Activated naive CD4-positive, alpha-beta T cell treated with anti-CD3 and anti-CD28 coated beads for 36 hours (primary cell): Measurements from ENCODE around the gene RFT1. TPM values are rescaled to one million over a fixed set of nuclear protein-coding genes. Genes with fewer than 3 reads are reported as not detected.

Experiments
- CTCF ChIA-PET: fragments of 350-600 bp; sonication (Branson Sonifier 250); formaldehyde crosslinking; loops from one replicate; lab custom pipeline; 2021; ENCODE audit warnings: antibody characterized with exemption; lab: Charles Lee
- DNase-seq: peaks from one replicate; pipeline ENCODE4 v3.0.0-alpha.2; 2020
- H3K27ac Mint-ChIP-seq: one replicate; pipeline ENCODE4 v1.8.0; 2021; ENCODE audit warnings: mild to moderate bottlenecking, mixed read lengths
- H3K27me3 Mint-ChIP-seq: one replicate; pipeline ENCODE4 v1.8.0; 2021; ENCODE audit warnings: low read depth, mixed read lengths
- H3K36me3 Mint-ChIP-seq: one replicate; pipeline ENCODE4 v1.8.0; 2021; ENCODE audit warnings: low read depth, mixed read lengths
- H3K4me1 Mint-ChIP-seq: one replicate; pipeline ENCODE4 v1.8.0; 2021; ENCODE audit warnings: low read depth, mixed read lengths
- H3K4me3 Mint-ChIP-seq: one replicate; pipeline ENCODE4 v1.8.0; 2021; ENCODE audit warnings: mild to moderate bottlenecking, moderate library complexity, mixed read lengths
- H3K9me3 Mint-ChIP-seq: one replicate; pipeline ENCODE4 v1.8.0; 2021; ENCODE audit warnings: mixed read lengths
- intact Hi-C: fragments of 100-400 bp; cut with micrococcal nuclease; formaldehyde crosslinking; loops from one replicate; pipeline ENCODE4 v1.15.1; 2023
- total RNA-seq, 2 experiments: library from RNA; stranded (reverse); gene quantifications; one replicate each; pipeline ENCODE4 v1.2.3, GENCODE V29; 2021

Gene RFT1
- total RNA-seq, 2 experiments from 2014 or later: 29.9 to 31.7 TPM

- peak overlapping the region; percentile 87 for H3K4me3 Mint-ChIP-seq
- no peak for DNase-seq
- H3K27me3 Mint-ChIP-seq: no peaks in the 10 kb centered on the region
- CTCF ChIA-PET: interaction anchor here (1.2 to 7.3 kb wide), 5 partner anchors 16 to 66 kb away, joined by 3 to 160 read pairs (median 8); no protein-coding TSS in a partner anchor
- intact Hi-C loops: no loop called here
- H3K27ac Mint-ChIP-seq: peak overlapping the region; percentile 93
- no peaks in the 10 kb centered on the region for H3K9me3 Mint-ChIP-seq
- H3K4me1 Mint-ChIP-seq: peaks cover 27% of the 10 kb centered on the region
- H3K36me3 Mint-ChIP-seq: peaks cover 3% of the 10 kb centered on the region
Measured at GRCh38 chr3:53131096-53131495, 861 bp upstream of the RFT1 start.

GRCh38 chr3:53129344-53129743, 891 bp downstream of the RFT1 start:
- Mint-ChIP-seq H3K36me3 (peaks cover 10% of the 10 kb centered on the region), H3K27me3 (no peaks in the 10 kb centered on the region), H3K4me3 (peak overlapping the region; percentile 87), H3K27ac (peak overlapping the region; percentile 93), H3K9me3 (no peaks in the 10 kb centered on the region), H3K4me1 (peaks cover 27% of the 10 kb centered on the region)
- CTCF ChIA-PET: interaction anchor here (0.5 to 3.6 kb wide), 6 partner anchors 13 to 717 kb away, joined by 3 to 32 read pairs (median 4); no protein-coding TSS in a partner anchor
- intact Hi-C loops: no loop called here
- no peak for DNase-seq

- H3K4me1 Mint-ChIP-seq: peaks cover 27% of the 10 kb centered on the region
- H3K4me3 Mint-ChIP-seq: no peak overlapping the region
- peaks cover 22% of the 10 kb centered on the region for H3K36me3 Mint-ChIP-seq
- intact Hi-C loops: no loop called here
- no peak overlapping the region for H3K27ac Mint-ChIP-seq
- no peaks in the 10 kb centered on the region for H3K27me3 Mint-ChIP-seq
- no peak for DNase-seq
- CTCF ChIA-PET: interaction anchor here (1.0 to 3.6 kb wide), 2 partner anchors 11 to 70 kb away, joined by 3 to 32 read pairs; no protein-coding TSS in a partner anchor
- no peaks in the 10 kb centered on the region for H3K9me3 Mint-ChIP-seq
Measured at GRCh38 chr3:53126601-53127000, 3.6 kb downstream of the RFT1 start.

GRCh38 chr3:53123953-53124352, 6.3 kb downstream of the RFT1 start:
- intact Hi-C loops: no loop called here
- peaks cover 12% of the 10 kb centered on the region for H3K4me1 Mint-ChIP-seq

GRCh38 chr3:53123510-53123909, 6.7 kb downstream of the RFT1 start:
- H3K4me3 Mint-ChIP-seq: no peak overlapping the region
- CTCF ChIA-PET: interaction anchor here (0.6 to 2.0 kb wide), 3 partner anchors 9 to 352 kb away, joined by 3 to 12 read pairs (median 3); partner anchors contain the start of gene NEK4
- intact Hi-C loops: no loop called here

More at GRCh38 chr3:53123953-53124352, 6.3 kb downstream of the RFT1 start:
- Mint-ChIP-seq H3K4me3 (no peak overlapping the region), H3K36me3 (peaks cover 28% of the 10 kb centered on the region), H3K27me3 (no peaks in the 10 kb centered on the region), H3K27ac (no peak overlapping the region), H3K9me3 (no peaks in the 10 kb centered on the region)
- CTCF ChIA-PET: interaction anchor here (2.1 kb wide), 1 partner anchor 9 kb away, joined by 8 read pairs; no protein-coding TSS in a partner anchor
- no peak for DNase-seq

GRCh38 chr3:53122933-53123305, 7.3 kb downstream of the RFT1 start:
- intact Hi-C loops: no loop called here
- H3K27ac Mint-ChIP-seq: no peak overlapping the region
- DNase-seq: no peak
- peaks cover 34% of the 10 kb centered on the region for H3K36me3 Mint-ChIP-seq
- H3K27me3 Mint-ChIP-seq: no peaks in the 10 kb centered on the region
- H3K4me3 Mint-ChIP-seq: no peak overlapping the region
- H3K9me3 Mint-ChIP-seq: no peaks in the 10 kb centered on the region
- CTCF ChIA-PET: interaction anchor here (0.6 to 3.9 kb wide), 4 partner anchors 8 to 352 kb away, joined by 3 to 15 read pairs (median 8); partner anchors contain the start of gene NEK4
- H3K4me1 Mint-ChIP-seq: peaks cover 3% of the 10 kb centered on the region

More at GRCh38 chr3:53123510-53123909, 6.7 kb downstream of the RFT1 start:
- H3K27me3 Mint-ChIP-seq: no peaks in the 10 kb centered on the region
- no peaks in the 10 kb centered on the region for H3K9me3 Mint-ChIP-seq
- H3K36me3 Mint-ChIP-seq: peaks cover 29% of the 10 kb centered on the region
- H3K4me1 Mint-ChIP-seq: peaks cover 7% of the 10 kb centered on the region
- no peak overlapping the region for H3K27ac Mint-ChIP-seq
- DNase-seq: no peak

GRCh38 chr3:53122255-53122932, 7.8 kb downstream of the RFT1 start:
- Mint-ChIP-seq H3K36me3 (peaks cover 35% of the 10 kb centered on the region), H3K27me3 (no peaks in the 10 kb centered on the region), H3K4me3 (no peak overlapping the region), H3K9me3 (no peaks in the 10 kb centered on the region), H3K4me1 (peaks cover 3% of the 10 kb centered on the region), H3K27ac (no peak overlapping the region)
- no peak for DNase-seq
- intact Hi-C loops: no loop called here
- CTCF ChIA-PET: interaction anchor here (0.5 to 3.9 kb wide), 3 partner anchors 8 to 56 kb away, joined by 3 to 15 read pairs (median 12); no protein-coding TSS in a partner anchor

GRCh38 chr3:53120336-53120735, 9.9 kb downstream of the RFT1 start:
- no peak overlapping the region for H3K4me3 Mint-ChIP-seq
- no peak overlapping the region for H3K27ac Mint-ChIP-seq
- CTCF ChIA-PET: interaction anchor here (0.6 to 3.9 kb wide), 2 partner anchors 14 to 386 kb away, joined by 3 to 15 read pairs; no protein-coding TSS in a partner anchor
- H3K9me3 Mint-ChIP-seq: no peaks in the 10 kb centered on the region
- H3K36me3 Mint-ChIP-seq: peaks cover 28% of the 10 kb centered on the region
- intact Hi-C loops: no loop called here
- no peak for DNase-seq
- H3K4me1 Mint-ChIP-seq: no peaks in the 10 kb centered on the region
- no peaks in the 10 kb centered on the region for H3K27me3 Mint-ChIP-seq

- Mint-ChIP-seq H3K4me1 (no peaks in the 10 kb centered on the region), H3K9me3 (no peaks in the 10 kb centered on the region), H3K27ac (no peak overlapping the region), H3K4me3 (no peak overlapping the region), H3K27me3 (no peaks in the 10 kb centered on the region), H3K36me3 (peaks cover 12% of the 10 kb centered on the region)
- CTCF ChIA-PET: interaction anchor here (0.9 to 5.7 kb wide), 3 partner anchors 11 to 79 kb away, joined by 3 to 88 read pairs (median 32); no protein-coding TSS in a partner anchor
- no peak for DNase-seq
- intact Hi-C loops: loop anchor here (10.0 kb wide), 1 partner anchor 378 kb away; the partner anchor contains the start of gene CACNA1D
Measured at GRCh38 chr3:53116956-53117355, 13.3 kb downstream of the RFT1 start.

- peak; percentile 32 for DNase-seq
- H3K36me3 Mint-ChIP-seq: peaks cover 21% of the 10 kb centered on the region
- H3K27me3 Mint-ChIP-seq: no peaks in the 10 kb centered on the region
- intact Hi-C loops: loop anchor here (1.0 to 10.0 kb wide), 6 partner anchors 16 to 598 kb away; partner anchors contain the start of genes CACNA1D, DCP1A and RFT1
- CTCF ChIA-PET: interaction anchor here (0.7 to 5.7 kb wide), 19 partner anchors 8 to 173 kb away, joined by 3 to 88 read pairs (median 5); no protein-coding TSS in a partner anchor
- no peak overlapping the region for H3K4me3 Mint-ChIP-seq
- H3K4me1 Mint-ChIP-seq: peaks cover 11% of the 10 kb centered on the region
- no peaks in the 10 kb centered on the region for H3K9me3 Mint-ChIP-seq
- no peak overlapping the region for H3K27ac Mint-ChIP-seq
Measured at GRCh38 chr3:53114412-53115074, 15.7 kb downstream of the RFT1 start.

- intact Hi-C loops: loop anchor here (1.0 to 10.0 kb wide), 6 partner anchors 16 to 598 kb away; partner anchors contain the start of genes CACNA1D, DCP1A and RFT1
- peak; percentile 91 for DNase-seq
- Mint-ChIP-seq H3K36me3 (peaks cover 25% of the 10 kb centered on the region), H3K27ac (no peak overlapping the region), H3K9me3 (no peaks in the 10 kb centered on the region), H3K4me3 (no peak overlapping the region), H3K27me3 (no peaks in the 10 kb centered on the region), H3K4me1 (peaks cover 16% of the 10 kb centered on the region)
- CTCF ChIA-PET: interaction anchor here (0.7 to 5.7 kb wide), 18 partner anchors 9 to 174 kb away, joined by 3 to 88 read pairs (median 6); no protein-coding TSS in a partner anchor
Measured at GRCh38 chr3:53114011-53114400, 16.2 kb downstream of the RFT1 start.
